Endodermal cell (in vitro differentiated cells): ENCODE data around the gene ZNF592. TPM values are rescaled to one million over a fixed set of nuclear protein-coding genes. Genes with fewer than 3 reads are reported as not detected.

Experiments used
- DNase-seq: peaks from one replicate; pipeline ENCODE4 v3.0.0-alpha.2; 2017
- H3K27ac ChIP-seq: 2 replicates; pipeline ENCODE4 v1.5.1; 2013; ENCODE audit warnings: mild to moderate bottlenecking, low read depth, low read length, moderate library complexity
- H3K27me3 ChIP-seq: 2 replicates; pipeline ENCODE4 v1.6.1; 2013; ENCODE audit warnings: mild to moderate bottlenecking, low read length, moderate library complexity; ENCODE audit not compliant: insufficient read depth, control insufficient read depth, poor library complexity, severe bottlenecking
- H3K36me3 ChIP-seq: 2 replicates; pipeline ENCODE4 v1.7.0; 2013; ENCODE audit warnings: mild to moderate bottlenecking, low read length, moderate library complexity; ENCODE audit not compliant: control insufficient read depth, insufficient read depth
- H3K4me1 ChIP-seq: one replicate; pipeline ENCODE4 v1.7.0; 2013; ENCODE audit warnings: low read length; ENCODE audit not compliant: control insufficient read depth, insufficient read depth
- H3K4me3 ChIP-seq: 2 replicates; pipeline ENCODE4 v1.5.1; 2013; ENCODE audit warnings: mild to moderate bottlenecking, low read length, moderate library complexity
- H3K9ac ChIP-seq: 2 replicates; pipeline ENCODE4 v1.6.1; 2013; ENCODE audit warnings: mild to moderate bottlenecking, low read length, moderate library complexity; ENCODE audit not compliant: poor library complexity, severe bottlenecking; ENCODE audit errors: extremely low read depth
- H3K9me3 ChIP-seq: 2 replicates; pipeline ENCODE4 v1.6.1; 2013; ENCODE audit warnings: mild to moderate bottlenecking, low read length, moderate library complexity; ENCODE audit not compliant: control insufficient read depth
- H3K27ac Mint-ChIP-seq: 2 replicates; pipeline ENCODE4 v1.8.0; 2020; ENCODE audit warnings: mixed read lengths
- H3K27me3 Mint-ChIP-seq: 2 replicates; pipeline ENCODE4 v1.8.0; 2021; ENCODE audit warnings: mild to moderate bottlenecking, mixed read lengths; ENCODE audit not compliant: insufficient read depth
- H3K36me3 Mint-ChIP-seq: 2 replicates; pipeline ENCODE4 v1.8.0; 2020; ENCODE audit warnings: low read depth, mixed read lengths
- H3K4me1 Mint-ChIP-seq: 2 replicates; pipeline ENCODE4 v1.8.0; 2020; ENCODE audit warnings: mixed read lengths
- H3K4me3 Mint-ChIP-seq: 2 replicates; pipeline ENCODE4 v1.8.0; 2020; ENCODE audit warnings: mild to moderate bottlenecking, moderate library complexity, mixed read lengths
- H3K9me3 Mint-ChIP-seq: 2 replicates; pipeline ENCODE4 v1.8.0; 2020; ENCODE audit warnings: mild to moderate bottlenecking, mixed read lengths
- CTCF ChIP-seq: fragments of 200-600 bp; sonication (generic); conservative IDR thresholded peaks from 2 replicates; pipeline ENCODE4 v1.5.0; 2021; ENCODE audit warnings: antibody characterized with exemption, mild to moderate bottlenecking
- WGBS, 2 experiments: methylation state at CpG; one replicate each; pipeline versions ENCODE4 v1.1.5 to v1.1.7; 2013; ENCODE audit warnings: missing lambda C conversion rate in 2 of 2, mixed read lengths in 1 of 2; ENCODE audit not compliant: insufficient coverage in 1 of 2, insufficient read length in 1 of 2; 5-methylcytosine and 5-hydroxymethylcytosine counted together
- total RNA-seq, 2 donors: library from RNA; stranded (reverse); fragmentation: NEBNext Ultra II Directional in 1 of 2; extraction: Animal tissue kit (Norgen Biotek cat#: 25700) in 1 of 2; gene quantifications; 2 replicates in 1 of 2; 3 replicates in 1 of 2; pipeline ENCODE4 v1.2.1, GENCODE V29; 2021

Gene ZNF592
- total RNA-seq, 2 donors from 2014 or later = 33.3 to 35.2 TPM

GRCh38 chr15:84789762-84790161 is 41.4 kb downstream of the ZNF592 start:
- peak overlapping the region; percentile 25 for H3K4me3 Mint-ChIP-seq
- Histone ChIP-seq H3K4me1 (peaks cover 21% of the 10 kb centered on the region), H3K4me3 (peak overlapping the region; percentile 71), H3K9ac (no peak overlapping the region), H3K27ac (no peak overlapping the region), H3K36me3 (peaks cover 80% of the 10 kb centered on the region), H3K27me3 (no peaks in the 10 kb centered on the region), H3K9me3 (no peaks in the 10 kb centered on the region)
- no peak for DNase-seq
- peak overlapping the region; percentile 65 for H3K27ac Mint-ChIP-seq
- no peaks in the 10 kb centered on the region for H3K9me3 Mint-ChIP-seq
- 75 to 90% methylated on average over 2 to 3 of the region's 5 CpGs for WGBS, 2 experiments
- peaks cover 48% of the 10 kb centered on the region for H3K36me3 Mint-ChIP-seq
- H3K27me3 Mint-ChIP-seq = no peaks in the 10 kb centered on the region
- peaks cover 23% of the 10 kb centered on the region for H3K4me1 Mint-ChIP-seq
- TF ChIP-seq CTCF = no peak

- H3K27me3 ChIP-seq = no peaks in the 10 kb centered on the region
- Mint-ChIP-seq H3K27ac (no peak overlapping the region), H3K36me3 (peaks cover 43% of the 10 kb centered on the region), H3K4me1 (peaks cover 23% of the 10 kb centered on the region), H3K27me3 (no peaks in the 10 kb centered on the region), H3K9me3 (no peaks in the 10 kb centered on the region), H3K4me3 (no peak overlapping the region)
- H3K36me3 ChIP-seq = peaks cover 78% of the 10 kb centered on the region
- H3K4me1 ChIP-seq = peaks cover 21% of the 10 kb centered on the region
- TF ChIP-seq CTCF = no peak
- H3K4me3 ChIP-seq = no peak overlapping the region
- no peak overlapping the region for H3K27ac ChIP-seq
- no peak overlapping the region for H3K9ac ChIP-seq
- 92 to 97% methylated on average over 4 of the region's 4 CpGs for WGBS, 2 experiments
- no peaks in the 10 kb centered on the region for H3K9me3 ChIP-seq
- DNase-seq = no peak
Observed at GRCh38 chr15:84790676-84791075, 42.3 kb downstream of the ZNF592 start.

GRCh38 chr15:84791763-84792162 is 43.4 kb downstream of the ZNF592 start:
- H3K9me3 ChIP-seq = no peaks in the 10 kb centered on the region
- H3K36me3 ChIP-seq = peaks cover 78% of the 10 kb centered on the region
- H3K4me3 Mint-ChIP-seq = no peak overlapping the region
- no peaks in the 10 kb centered on the region for H3K27me3 ChIP-seq
- TF ChIP-seq CTCF = no peak
- no peak overlapping the region for H3K27ac ChIP-seq
- no peak for DNase-seq
- 89 to 96% methylated on average over 2 of the region's 2 CpGs for WGBS, 2 experiments
- peaks cover 21% of the 10 kb centered on the region for H3K4me1 ChIP-seq
- H3K4me3 ChIP-seq = no peak overlapping the region
- H3K9me3 Mint-ChIP-seq = no peaks in the 10 kb centered on the region
- peaks cover 41% of the 10 kb centered on the region for H3K36me3 Mint-ChIP-seq
- H3K4me1 Mint-ChIP-seq = peaks cover 18% of the 10 kb centered on the region
- no peak overlapping the region for H3K9ac ChIP-seq
- no peak overlapping the region for H3K27ac Mint-ChIP-seq
- no peaks in the 10 kb centered on the region for H3K27me3 Mint-ChIP-seq
